K562 (cell line): ENCODE results near the gene CUX1. TPM values are rescaled to one million over a fixed set of nuclear protein-coding genes. Genes with fewer than 3 reads are reported as not detected.

ENCODE experiments used
- ATAC-seq: fragments of 200-7000 bp; cut with Tn5 transposase; 3 replicates; pipeline ENCODE4 v1.9.1; 2020; ENCODE audit warnings: moderate library complexity
- BruUV-seq: library from RNA; stranded (reverse); fragments of 400-500 nt; replicated peaks from 2 replicates; lab custom pipeline; 2021; lab: Mats Ljungman, UMichigan
- CTCF ChIA-PET: fragments of 300-600 bp; formaldehyde crosslinking; extraction: SDS; loops from one replicate; lab custom pipeline; 2021; ENCODE audit warnings: low intra/inter-chr PET ratio; lab: Yijun Ruan, JAX
- POLR2A ChIA-PET: fragments of 300-600, 350-650 bp; sonication (Branson Sonifier 250); formaldehyde crosslinking; extraction: SDS; loops from one replicate; lab custom pipeline; 2021; ENCODE audit warnings: antibody characterized with exemption, inconsistent platforms; lab: Yijun Ruan, JAX
- DNase-seq, 4 experiments: peaks; one replicate each; pipeline versions ENCODE4 v3.0.0 to v3.0.0-alpha.2; 2011 to 2018; ENCODE audit warnings: low spot score in 3 of 4, mixed read lengths in 3 of 4; ENCODE audit errors: extremely low read depth in 1 of 4
- FAIRE-seq: peaks from 2 replicates; lab custom pipeline; 2011; peaks lifted over from hg19 to GRCh38; lab: Jason Lieb, UNC
- H2AFZ ChIP-seq: 2 replicates; pipeline ENCODE4 v1.6.0; 2011; ENCODE audit warnings: low read depth, low read length, control low read depth, inconsistent platforms
- H3K27ac ChIP-seq: fragments of 200-600 bp; 3 replicates; pipeline ENCODE4 v1.8.0; 2011; ENCODE audit warnings: low read depth, mild to moderate bottlenecking, control low read depth, inconsistent platforms, low read length, moderate library complexity, mixed read lengths; ENCODE audit errors: extremely low read depth
- H3K27me3 ChIP-seq, 2 experiments: fragments of 300-600 bp in 1 of 2; 2 replicates in 1 of 2; 3 replicates in 1 of 2; pipeline versions ENCODE4 v1.6.0 to v1.8.0; 2011; ENCODE audit warnings: inconsistent platforms in 2 of 2, low read length in 2 of 2, mild to moderate bottlenecking in 1 of 2, mixed read lengths in 1 of 2, moderate library complexity in 1 of 2; ENCODE audit not compliant: control insufficient read depth in 2 of 2, insufficient read depth in 2 of 2
- H3K36me3 ChIP-seq: fragments of 300-600 bp; 3 replicates; pipeline ENCODE4 v1.8.0; 2011; ENCODE audit warnings: mild to moderate bottlenecking, low read length, inconsistent platforms; ENCODE audit not compliant: control insufficient read depth, insufficient read depth
- H3K4me1 ChIP-seq, 2 experiments: fragments of 200-600 bp in 1 of 2; replicated peaks in 1 of 2; 2 replicates in 1 of 2; 3 replicates in 1 of 2; pipeline versions ENCODE4 v1.5.1 to v1.8.0; 2011; ENCODE audit warnings: inconsistent platforms in 2 of 2, low read length in 2 of 2, mild to moderate bottlenecking in 1 of 2, mixed read lengths in 1 of 2, moderate library complexity in 1 of 2; ENCODE audit not compliant: control insufficient read depth in 2 of 2, insufficient read depth in 2 of 2
- H3K4me2 ChIP-seq: 2 replicates; pipeline ENCODE4 v1.6.1; 2011; ENCODE audit warnings: low read length, control low read depth, inconsistent platforms, mixed read lengths; ENCODE audit not compliant: insufficient read depth
- H3K4me3 ChIP-seq: fragments of 200-600 bp; sonication (generic), shearing (Covaris generic); 2 replicates; pipeline ENCODE4 v1.5.1; 2016; ENCODE audit warnings: control low read depth, inconsistent platforms
- H3K79me2 ChIP-seq: fragments of 200-600 bp; 3 replicates; pipeline ENCODE4 v1.8.0; 2011; ENCODE audit warnings: low read length, inconsistent platforms; ENCODE audit not compliant: control insufficient read depth, insufficient read depth
- H3K9ac ChIP-seq, 2 experiments: 2 replicates each; pipeline versions ENCODE4 v1.6.0 to v1.6.1; 2011; ENCODE audit warnings: low read depth in 2 of 2, low read length in 2 of 2, control low read depth in 1 of 2, inconsistent platforms in 1 of 2, mild to moderate bottlenecking in 1 of 2, mixed read lengths in 1 of 2; ENCODE audit not compliant: insufficient read depth in 1 of 2
- H3K9me1 ChIP-seq: one replicate; pipeline ENCODE4 v1.6.0; 2011; ENCODE audit warnings: inconsistent platforms, mild to moderate bottlenecking, low read length, moderate library complexity; ENCODE audit not compliant: control insufficient read depth, insufficient read depth
- H3K9me3 ChIP-seq: replicated peaks from 2 replicates; pipeline ENCODE4 v1.5.1; 2011; ENCODE audit warnings: low read depth, low read length, inconsistent platforms; ENCODE audit not compliant: control insufficient read depth, insufficient read depth
- H4K20me1 ChIP-seq: replicated peaks from 2 replicates; pipeline ENCODE4 v1.6.1; 2011; ENCODE audit warnings: low read length, inconsistent platforms, mixed read lengths; ENCODE audit not compliant: control insufficient read depth, insufficient read depth
- FOXK1 ChIP-seq: sonication (generic); formaldehyde crosslinking; IDR thresholded peaks from 2 replicates; pipeline ENCODE4 v1.8.0; 2022; ENCODE audit warnings: missing genetic modification reagents, mild to moderate bottlenecking, borderline replicate concordance
- MCM3 ChIP-seq: fragments of 450-650 bp; IDR thresholded peaks from 2 replicates; pipeline ENCODE4 v1.6.1; 2016
- POLR2H ChIP-seq: IDR thresholded peaks from 2 replicates; pipeline ENCODE4 v1.6.1; 2016; ENCODE audit warnings: missing genetic modification characterization, low read depth, mild to moderate bottlenecking, control low read depth, missing compliant biosample characterization, moderate library complexity
- PTTG1 ChIP-seq: fragments of 450-650 bp; IDR thresholded peaks from 2 replicates; pipeline ENCODE4 v1.6.1; 2016; ENCODE audit warnings: low read depth, mild to moderate bottlenecking, missing genetic modification characterization, missing compliant biosample characterization
- ZNF212 ChIP-seq: fragments of 450-650 bp; formaldehyde crosslinking; IDR thresholded peaks from 2 replicates; pipeline ENCODE4 v1.4.0; 2020; ENCODE audit warnings: mild to moderate bottlenecking
- ZNF224 ChIP-seq: sonication (generic); formaldehyde crosslinking; IDR thresholded peaks from 2 replicates; pipeline ENCODE4 v1.8.0; 2022; ENCODE audit warnings: mild to moderate bottlenecking, missing genetic modification reagents
- WGBS: fragments of 100-300 bp; shearing (Covaris generic); methylation state at CpG from one replicate; pipeline ENCODE4 v1.1.6; 2016; ENCODE audit warnings: low coverage, mixed read lengths; ENCODE audit not compliant: insufficient coverage; ENCODE audit errors: missing lambda C conversion rate; 5-methylcytosine and 5-hydroxymethylcytosine counted together
- in situ Hi-C: fragments of 300-500 bp; cut with MboI; formaldehyde crosslinking; loops from 4 replicates; pipeline ENCODE4 v1.15.0; 2018; ENCODE audit warnings: inconsistent platforms, mixed read lengths
- intact Hi-C: fragments of 100-400 bp; cut with micrococcal nuclease; formaldehyde crosslinking; loops from 2 replicates; pipeline ENCODE4 v1.14.2; 2022
- polyA plus RNA-seq, 8 experiments: library from polyadenylated mRNA; depleted of rRNA in 4 of 8; stranded (reverse) in 5 of 8; unstranded in 3 of 8; fragments of >200 nt; fragmentation: Nextera tagmentation in 2 of 8; fragmentation: Illumina TruSeq in 1 of 8; extraction: Ambion mirVana in 2 of 8; extraction: Trizol in 1 of 8; gene quantifications; 2 replicates each; pipeline versions ENCODE4 v1.2.1 to v1.2.3, GENCODE V29; 2011 to 2014; ENCODE audit warnings: inconsistent platforms in 1 of 8, missing spikeins in 1 of 8
- total RNA-seq, 7 experiments: library from RNA; depleted of rRNA in 6 of 7; stranded (reverse); fragments of >200 nt in 6 of 7; fragmentation: Illumina TruSeq in 2 of 7; extraction: Trizol in 2 of 7; gene quantifications; 2 replicates each; pipeline versions ENCODE4 v1.2.1 to v1.2.3, GENCODE V29; 2011 to 2021; ENCODE audit warnings: low replicate concordance in 1 of 7
- TF ChIP-seq, protein P1 (sequence below): fragments of 450-650 bp; IDR thresholded peaks from 2 replicates; pipeline ENCODE4 v1.6.1; 2018; ENCODE audit not compliant: partially characterized antibody
- TF ChIP-seq, protein P2 (sequence below), 3 experiments: fragments of 200-800 bp in 1 of 3; fragments of 250-450 bp in 1 of 3; fragments of 450-650 bp in 1 of 3; sonication (Bioruptor Pico) in 1 of 3; sonication (Bioruptor generic) in 1 of 3; formaldehyde crosslinking in 1 of 3; IDR thresholded peaks; 2 replicates each; pipeline versions ENCODE4 v1.6.1 to v1.8.0; 2016 to 2022; ENCODE audit warnings: mild to moderate bottlenecking in 2 of 3, missing genetic modification characterization in 2 of 3, missing compliant biosample characterization in 1 of 3, moderate library complexity in 1 of 3
- TF ChIP-seq, protein P3 (sequence below): sonication (generic); IDR thresholded peaks from 2 replicates; pipeline ENCODE4 v1.6.1; 2016
- TF ChIP-seq, protein P4 (sequence below), 2 experiments: fragments of 450-650 bp; IDR thresholded peaks; 2 replicates each; pipeline ENCODE4 v1.6.1; 2016

The CUX1 gene
- total and polyA plus RNA-seq, 9 of the 15 experiments (the other 6 are each of a cell fraction or from before 2014, with no cell fraction given), result 3.6 to 55.3 (median 25.2) TPM

DNA sequence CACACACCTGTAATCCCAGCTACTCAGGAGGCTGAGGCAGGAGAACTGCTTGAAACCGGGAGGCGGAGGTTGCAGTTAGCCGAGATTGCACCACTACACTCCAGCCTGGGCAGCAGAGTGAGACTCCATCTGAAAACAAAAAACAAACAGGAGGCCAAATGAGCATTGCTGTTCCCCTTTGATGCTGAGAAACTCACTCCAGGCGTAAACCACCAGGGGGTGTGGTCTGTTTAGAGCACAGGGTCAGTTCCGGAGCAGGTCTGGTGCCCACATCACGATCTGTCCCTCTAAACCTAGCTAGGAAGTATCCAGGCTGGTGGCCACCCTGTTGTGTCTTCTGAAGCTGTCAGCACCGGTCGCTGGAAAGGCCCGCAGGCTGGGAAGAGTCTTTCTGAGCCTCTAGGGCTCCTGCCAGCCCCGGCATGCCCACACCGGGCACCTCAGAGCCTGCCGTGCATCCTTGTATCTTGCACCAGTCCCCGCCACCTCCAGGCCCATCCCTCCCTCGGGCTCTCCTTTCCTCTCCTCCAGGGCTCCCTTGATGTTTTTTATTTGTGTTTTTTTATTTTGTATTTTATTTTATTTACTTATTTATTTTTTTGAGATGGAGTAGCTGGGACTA lies 402.9 kb downstream of the CUX1 start:
- 85% methylated on average over 14 of the region's 14 CpGs for WGBS
- H3K9me3 ChIP-seq, result no peaks in the 10 kb centered on the region
- TF ChIP-seq, protein P1, sequence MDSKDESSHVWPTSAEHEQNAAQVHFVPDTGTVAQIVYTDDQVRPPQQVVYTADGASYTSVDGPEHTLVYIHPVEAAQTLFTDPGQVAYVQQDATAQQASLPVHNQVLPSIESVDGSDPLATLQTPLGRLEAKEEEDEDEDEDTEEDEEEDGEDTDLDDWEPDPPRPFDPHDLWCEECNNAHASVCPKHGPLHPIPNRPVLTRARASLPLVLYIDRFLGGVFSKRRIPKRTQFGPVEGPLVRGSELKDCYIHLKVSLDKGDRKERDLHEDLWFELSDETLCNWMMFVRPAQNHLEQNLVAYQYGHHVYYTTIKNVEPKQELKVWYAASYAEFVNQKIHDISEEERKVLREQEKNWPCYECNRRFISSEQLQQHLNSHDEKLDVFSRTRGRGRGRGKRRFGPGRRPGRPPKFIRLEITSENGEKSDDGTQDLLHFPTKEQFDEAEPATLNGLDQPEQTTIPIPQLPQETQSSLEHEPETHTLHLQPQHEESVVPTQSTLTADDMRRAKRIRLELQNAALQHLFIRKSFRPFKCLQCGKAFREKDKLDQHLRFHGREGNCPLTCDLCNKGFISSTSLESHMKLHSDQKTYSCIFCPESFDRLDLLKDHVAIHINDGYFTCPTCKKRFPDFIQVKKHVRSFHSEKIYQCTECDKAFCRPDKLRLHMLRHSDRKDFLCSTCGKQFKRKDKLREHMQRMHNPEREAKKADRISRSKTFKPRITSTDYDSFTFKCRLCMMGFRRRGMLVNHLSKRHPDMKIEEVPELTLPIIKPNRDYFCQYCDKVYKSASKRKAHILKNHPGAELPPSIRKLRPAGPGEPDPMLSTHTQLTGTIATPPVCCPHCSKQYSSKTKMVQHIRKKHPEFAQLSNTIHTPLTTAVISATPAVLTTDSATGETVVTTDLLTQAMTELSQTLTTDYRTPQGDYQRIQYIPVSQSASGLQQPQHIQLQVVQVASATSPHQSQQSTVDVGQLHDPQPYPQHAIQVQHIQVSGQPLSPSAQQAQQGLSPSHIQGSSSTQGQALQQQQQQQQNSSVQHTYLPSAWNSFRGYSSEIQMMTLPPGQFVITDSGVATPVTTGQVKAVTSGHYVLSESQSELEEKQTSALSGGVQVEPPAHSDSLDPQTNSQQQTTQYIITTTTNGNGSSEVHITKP, result no peak
- TF ChIP-seq POLR2H (tag) (no peak), MCM3 (no peak), ZNF212 (no peak), PTTG1 (tag) (no peak), FOXK1 (CRISPR knock-in tag) (no peak), ZNF224 (no peak)
- TF ChIP-seq, protein P2, sequence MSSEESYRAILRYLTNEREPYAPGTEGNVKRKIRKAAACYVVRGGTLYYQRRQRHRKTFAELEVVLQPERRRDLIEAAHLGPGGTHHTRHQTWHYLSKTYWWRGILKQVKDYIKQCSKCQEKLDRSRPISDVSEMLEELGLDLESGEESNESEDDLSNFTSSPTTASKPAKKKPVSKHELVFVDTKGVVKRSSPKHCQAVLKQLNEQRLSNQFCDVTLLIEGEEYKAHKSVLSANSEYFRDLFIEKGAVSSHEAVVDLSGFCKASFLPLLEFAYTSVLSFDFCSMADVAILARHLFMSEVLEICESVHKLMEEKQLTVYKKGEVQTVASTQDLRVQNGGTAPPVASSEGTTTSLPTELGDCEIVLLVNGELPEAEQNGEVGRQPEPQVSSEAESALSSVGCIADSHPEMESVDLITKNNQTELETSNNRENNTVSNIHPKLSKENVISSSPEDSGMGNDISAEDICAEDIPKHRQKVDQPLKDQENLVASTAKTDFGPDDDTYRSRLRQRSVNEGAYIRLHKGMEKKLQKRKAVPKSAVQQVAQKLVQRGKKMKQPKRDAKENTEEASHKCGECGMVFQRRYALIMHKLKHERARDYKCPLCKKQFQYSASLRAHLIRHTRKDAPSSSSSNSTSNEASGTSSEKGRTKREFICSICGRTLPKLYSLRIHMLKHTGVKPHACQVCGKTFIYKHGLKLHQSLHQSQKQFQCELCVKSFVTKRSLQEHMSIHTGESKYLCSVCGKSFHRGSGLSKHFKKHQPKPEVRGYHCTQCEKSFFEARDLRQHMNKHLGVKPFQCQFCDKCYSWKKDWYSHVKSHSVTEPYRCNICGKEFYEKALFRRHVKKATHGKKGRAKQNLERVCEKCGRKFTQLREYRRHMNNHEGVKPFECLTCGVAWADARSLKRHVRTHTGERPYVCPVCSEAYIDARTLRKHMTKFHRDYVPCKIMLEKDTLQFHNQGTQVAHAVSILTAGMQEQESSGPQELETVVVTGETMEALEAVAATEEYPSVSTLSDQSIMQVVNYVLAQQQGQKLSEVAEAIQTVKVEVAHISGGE (CRISPR knock-in tag; IDR thresholded peaks at IDR 0.05), result no peak
- TF ChIP-seq, protein P3, sequence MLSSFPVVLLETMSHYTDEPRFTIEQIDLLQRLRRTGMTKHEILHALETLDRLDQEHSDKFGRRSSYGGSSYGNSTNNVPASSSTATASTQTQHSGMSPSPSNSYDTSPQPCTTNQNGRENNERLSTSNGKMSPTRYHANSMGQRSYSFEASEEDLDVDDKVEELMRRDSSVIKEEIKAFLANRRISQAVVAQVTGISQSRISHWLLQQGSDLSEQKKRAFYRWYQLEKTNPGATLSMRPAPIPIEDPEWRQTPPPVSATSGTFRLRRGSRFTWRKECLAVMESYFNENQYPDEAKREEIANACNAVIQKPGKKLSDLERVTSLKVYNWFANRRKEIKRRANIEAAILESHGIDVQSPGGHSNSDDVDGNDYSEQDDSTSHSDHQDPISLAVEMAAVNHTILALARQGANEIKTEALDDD, result no peak
- TF ChIP-seq, protein P4, sequence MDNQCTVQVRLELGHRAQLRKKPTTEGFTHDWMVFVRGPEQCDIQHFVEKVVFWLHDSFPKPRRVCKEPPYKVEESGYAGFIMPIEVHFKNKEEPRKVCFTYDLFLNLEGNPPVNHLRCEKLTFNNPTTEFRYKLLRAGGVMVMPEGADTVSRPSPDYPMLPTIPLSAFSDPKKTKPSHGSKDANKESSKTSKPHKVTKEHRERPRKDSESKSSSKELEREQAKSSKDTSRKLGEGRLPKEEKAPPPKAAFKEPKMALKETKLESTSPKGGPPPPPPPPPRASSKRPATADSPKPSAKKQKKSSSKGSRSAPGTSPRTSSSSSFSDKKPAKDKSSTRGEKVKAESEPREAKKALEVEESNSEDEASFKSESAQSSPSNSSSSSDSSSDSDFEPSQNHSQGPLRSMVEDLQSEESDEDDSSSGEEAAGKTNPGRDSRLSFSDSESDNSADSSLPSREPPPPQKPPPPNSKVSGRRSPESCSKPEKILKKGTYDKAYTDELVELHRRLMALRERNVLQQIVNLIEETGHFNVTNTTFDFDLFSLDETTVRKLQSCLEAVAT (IDR thresholded peaks at IDR 0.05), result no peak

More for the DNA sequence above, 402.9 kb downstream of the CUX1 start:
- FAIRE-seq (no peak), ATAC-seq (no peak), DNase-seq (no peak)
- in situ Hi-C loops, result no loop called here
- peaks cover 3% of the 10 kb centered on the region; the same call in 1 of the 2 replicates for H4K20me1 ChIP-seq
- no peak overlapping the region for H3K9ac ChIP-seq
- H3K36me3 ChIP-seq, result peaks cover 4% of the 10 kb centered on the region; the same call in 2 of the 3 replicates
- H3K9me1 ChIP-seq, result no peaks in the 10 kb centered on the region
- H3K27me3 ChIP-seq, result no peaks in the 10 kb centered on the region
- H3K79me2 ChIP-seq, result no peaks in the 10 kb centered on the region
- no TSS peak for BruUV-seq
- H3K27ac ChIP-seq, result no peak overlapping the region
- H3K4me1 ChIP-seq, result no peaks in the 10 kb centered on the region
- POLR2A ChIA-PET, result interaction anchor here (0.6 to 2.5 kb wide), 2 partner anchors 11 to 600 kb away, joined by 3 to 7 read pairs; no protein-coding TSS in a partner anchor
- no peak overlapping the region for H2AFZ ChIP-seq
- intact Hi-C loops, result no loop called here
- CTCF ChIA-PET, result no interaction called here
- H3K4me3 ChIP-seq, result no peak overlapping the region
- H3K4me2 ChIP-seq, result no peak overlapping the region
